H54 (cell line): ENCODE measurements around the gene LRRC8E.
"Not testable (repeated sequence)": the region's sequence is repeated elsewhere in the genome, so short reads cannot be mapped to it uniquely, and the experiment has no call there.

ENCODE experiments used
- DNase-seq: peaks from one replicate; pipeline ENCODE4 v3.0.0; 2011; ENCODE audit warnings: low spot score, mixed read lengths; ENCODE audit not compliant: insufficient read length
- FAIRE-seq: peaks from 3 replicates; lab custom pipeline; 2011; peaks lifted over from hg19 to GRCh38; lab: Jason Lieb, UNC
- POLR2A ChIP-seq: IDR thresholded peaks from 2 replicates; pipeline ENCODE4 v1.6.1; 2011; ENCODE audit warnings: low read depth, mild to moderate bottlenecking, low read length

The LRRC8E gene

DNA sequence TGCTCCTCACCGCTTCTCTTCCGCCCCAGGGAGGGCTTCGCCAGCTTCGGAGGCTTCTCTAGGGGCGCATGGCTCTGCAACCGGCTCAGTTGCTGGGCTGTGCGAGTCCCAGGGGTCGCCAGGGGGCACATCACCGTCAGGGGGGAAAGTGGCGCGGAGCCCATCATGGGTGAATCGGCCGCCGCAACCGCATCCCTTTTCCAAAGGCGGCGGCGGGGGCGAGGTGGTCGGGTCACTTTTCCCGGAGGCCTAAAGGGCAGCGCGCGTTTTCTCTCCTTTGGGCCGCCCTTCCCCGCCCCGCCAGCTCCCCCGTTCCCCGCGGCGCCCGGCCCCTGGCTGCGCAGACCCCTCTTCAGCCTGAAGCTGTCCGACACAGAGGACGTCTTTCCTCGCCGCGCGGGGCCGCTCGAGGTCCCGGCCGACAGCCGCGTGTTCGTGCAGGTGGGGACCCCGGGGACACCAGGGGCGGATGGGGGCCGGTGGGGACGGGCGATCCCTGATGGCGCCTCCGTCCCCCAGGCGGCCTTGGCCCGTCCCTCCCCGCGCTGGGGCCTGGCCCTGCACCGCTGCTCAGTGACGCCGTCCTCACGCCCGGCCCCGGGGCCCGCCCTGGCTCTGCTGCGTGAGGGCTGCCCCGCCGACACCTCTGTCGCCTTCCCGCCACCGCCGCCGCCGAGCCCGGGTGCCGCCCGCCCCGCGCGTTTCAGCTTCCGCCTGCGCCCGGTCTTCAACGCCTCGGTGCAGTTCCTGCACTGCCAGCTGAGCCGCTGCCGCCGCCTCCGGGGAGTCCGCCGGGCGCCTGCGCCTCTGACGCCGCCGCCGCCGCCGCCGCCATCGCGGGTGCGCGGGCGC is 28.0 kb downstream of the LRRC8E start:
- DNase-seq (no peak), FAIRE-seq (no peak)
- 0 out of 2 replicates have a peak, but pooled peaks have one; percentile 11 for TF ChIP-seq POLR2A

DNA sequence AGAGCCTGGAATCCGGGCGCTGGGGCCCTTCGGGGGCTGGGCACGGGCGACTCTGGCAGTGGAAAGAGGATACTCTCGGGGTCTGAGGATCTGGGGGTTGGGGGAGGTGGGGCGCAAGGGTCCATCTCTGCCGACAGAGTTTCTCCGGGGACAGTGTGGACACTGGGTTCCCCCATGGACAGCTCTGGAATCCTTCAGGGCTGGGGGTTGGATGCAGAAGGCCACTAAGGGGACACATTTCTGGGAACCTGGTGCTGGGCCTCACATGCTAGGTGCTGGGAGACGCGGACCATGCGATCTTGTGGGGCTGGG is 28.6 kb downstream of the LRRC8E start:
- no peak for FAIRE-seq
- 0 out of 2 replicates have a peak, but pooled peaks have one; percentile 0 for TF ChIP-seq POLR2A
- no peak for DNase-seq

DNA sequence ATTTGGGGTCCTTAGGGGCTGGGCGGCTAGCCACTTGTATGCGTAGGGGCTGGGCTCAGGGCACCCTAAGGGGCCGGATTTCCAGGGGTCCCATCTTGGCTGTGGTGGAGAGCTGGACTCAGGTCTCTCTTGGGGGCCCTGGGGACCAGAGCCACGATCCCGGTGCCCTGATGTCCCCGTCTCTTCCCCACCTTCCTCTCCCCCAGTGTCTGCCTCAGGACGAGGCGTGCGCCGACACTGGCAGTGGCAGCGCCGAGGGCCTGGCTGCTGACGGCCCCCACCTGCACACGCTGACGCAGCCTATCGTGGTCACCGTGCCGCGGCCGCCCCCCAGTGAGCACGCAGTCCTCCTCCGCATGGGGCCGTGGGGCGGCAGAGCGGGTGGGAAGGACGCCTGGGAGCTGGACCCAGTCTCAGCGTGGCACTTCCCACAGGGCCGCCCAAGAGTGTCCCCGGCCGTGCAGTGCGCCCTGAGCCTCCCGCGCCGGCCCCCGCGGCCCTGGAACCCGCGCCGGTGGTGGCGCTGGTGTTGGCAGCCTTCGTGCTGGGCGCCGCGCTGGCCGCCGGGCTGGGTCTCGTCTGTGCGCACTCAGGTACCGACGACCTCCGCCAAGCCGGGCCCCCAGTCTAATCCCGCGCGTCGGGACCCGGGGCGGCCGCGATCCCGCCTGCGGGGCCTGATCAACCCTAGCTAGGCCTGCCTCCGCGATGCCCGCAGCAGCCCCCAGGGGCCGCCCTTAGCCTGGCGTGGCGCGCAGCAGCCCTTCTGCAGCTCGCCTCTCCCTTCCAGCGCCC is 29.2 kb downstream of the LRRC8E start:
- FAIRE-seq (no peak), DNase-seq (no peak)
- no peak for TF ChIP-seq POLR2A

DNA sequence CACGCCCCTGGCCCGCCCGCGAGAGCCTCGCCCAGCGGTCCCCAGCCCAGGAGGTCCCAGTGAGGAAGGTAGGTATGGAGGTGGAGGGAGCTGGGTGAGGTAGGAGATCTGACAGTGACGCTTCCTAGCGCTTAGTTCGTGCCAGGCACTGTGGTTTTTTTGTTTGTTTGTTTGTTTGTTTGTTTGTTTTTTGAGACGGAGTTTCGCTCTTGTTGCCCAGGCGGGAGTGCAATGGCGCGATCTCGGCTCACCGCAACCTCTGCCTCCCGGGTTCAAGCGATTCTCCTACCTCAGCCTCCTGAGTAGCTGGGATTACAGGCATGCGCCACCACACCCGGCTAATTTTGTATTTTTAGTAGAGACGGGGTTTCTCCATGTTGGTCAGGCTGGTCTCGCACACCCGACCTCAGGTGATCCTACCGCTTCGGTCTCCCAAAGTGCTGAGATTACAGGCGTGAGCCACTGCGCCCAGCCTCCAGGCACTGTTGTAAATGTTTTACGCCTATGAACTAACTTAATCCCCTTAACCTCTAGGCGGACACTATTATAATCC is 29.8 kb downstream of the LRRC8E start:
- DNase-seq, FAIRE-seq: not testable (repeated sequence)

DNA sequence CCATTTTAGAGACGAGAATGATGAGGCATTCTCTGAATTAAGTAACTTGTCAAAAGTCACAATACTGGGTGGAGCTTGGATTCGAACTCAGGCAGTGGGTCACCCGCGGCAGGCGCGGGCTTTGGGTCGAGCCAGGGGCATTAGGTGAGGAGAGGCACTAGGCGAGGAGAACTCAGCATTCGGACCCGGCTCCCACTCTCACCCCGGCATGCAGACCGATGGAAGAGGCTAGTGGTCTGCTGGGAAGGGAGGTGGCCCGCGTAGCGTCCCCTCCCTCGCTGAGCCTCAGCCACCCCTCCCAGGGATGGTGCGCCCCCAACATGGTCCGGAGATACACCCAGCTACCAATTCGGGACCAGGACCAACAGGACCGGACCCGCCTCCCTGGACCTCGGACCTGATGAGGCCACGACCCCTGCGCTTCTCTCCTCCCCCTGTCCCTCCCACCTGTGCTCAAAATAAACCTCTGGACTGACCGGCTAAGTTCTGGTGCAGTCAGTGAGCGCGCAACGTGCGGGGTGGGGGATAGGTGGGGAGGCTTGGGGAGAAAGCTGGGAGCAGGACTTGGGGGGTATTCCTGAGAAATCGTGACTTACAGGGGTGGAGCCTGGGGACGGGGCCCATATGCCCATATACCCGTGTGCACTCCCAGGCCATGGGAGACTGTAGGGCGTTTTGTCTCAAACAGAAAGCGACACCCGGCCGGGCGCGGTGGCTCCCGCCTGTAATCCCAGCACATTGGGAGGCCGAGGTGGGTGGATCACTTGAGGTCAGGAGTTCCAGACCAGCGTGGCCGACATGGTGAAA is 30.5 kb downstream of the LRRC8E start:
- no peak for TF ChIP-seq POLR2A
- no peak for FAIRE-seq

DNA sequence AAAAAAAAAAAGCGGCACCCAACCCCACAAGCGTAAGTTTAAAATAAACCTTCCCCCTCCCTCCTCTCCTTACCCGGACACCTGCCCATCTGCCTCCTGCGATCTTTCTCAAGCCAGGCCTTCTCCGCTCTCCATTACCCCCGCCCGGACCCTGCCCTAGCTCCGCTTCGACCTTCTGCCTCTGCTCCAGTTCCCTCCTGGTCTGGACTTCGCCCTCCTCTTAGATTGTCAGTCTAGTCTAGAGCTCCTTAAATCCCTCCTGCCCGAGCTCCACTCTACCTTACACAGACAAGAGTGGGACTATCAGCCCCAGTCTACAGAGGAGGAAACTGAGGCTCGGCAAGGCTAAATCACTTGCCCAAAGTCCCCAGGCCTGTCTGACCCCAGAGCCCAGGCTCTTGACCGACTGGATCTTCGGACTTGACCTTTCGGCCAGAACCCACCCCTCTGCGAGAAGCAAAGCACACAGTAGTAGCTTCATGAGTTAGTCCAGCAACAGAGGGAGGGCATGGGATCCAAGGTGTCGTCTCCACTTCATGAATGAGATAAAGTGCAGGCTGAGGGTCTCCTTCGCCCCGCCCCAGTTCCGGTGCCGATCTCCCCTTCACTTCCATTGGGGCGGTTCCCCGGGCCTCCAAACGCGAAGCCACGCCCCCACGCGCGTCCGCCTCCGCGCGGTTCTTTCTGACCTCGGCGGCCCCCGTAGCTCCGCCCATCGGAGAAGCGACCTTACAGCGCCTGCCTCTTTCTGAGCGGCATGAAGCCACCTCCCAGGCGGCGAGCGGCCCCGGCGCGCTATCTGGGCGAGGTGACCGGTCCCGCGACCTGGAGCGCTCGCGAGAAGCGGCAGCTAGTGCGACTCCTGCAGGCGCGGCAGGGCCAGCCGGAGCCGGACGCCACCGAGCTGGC is 31.6 kb downstream of the LRRC8E start, which contains the start of gene SNAPC2:
Gene SNAPC2 (plus strand): TSS at position 729 of the 909 bp plus-strand sequence. CDS start 29 bp downstream, at position 758.
- DNase-seq (peak; percentile 94), FAIRE-seq (no peak)
- peak; percentile 66 for TF ChIP-seq POLR2A

More for the DNA sequence above, 30.5 kb downstream of the LRRC8E start:
- no peak for DNase-seq

DNA sequence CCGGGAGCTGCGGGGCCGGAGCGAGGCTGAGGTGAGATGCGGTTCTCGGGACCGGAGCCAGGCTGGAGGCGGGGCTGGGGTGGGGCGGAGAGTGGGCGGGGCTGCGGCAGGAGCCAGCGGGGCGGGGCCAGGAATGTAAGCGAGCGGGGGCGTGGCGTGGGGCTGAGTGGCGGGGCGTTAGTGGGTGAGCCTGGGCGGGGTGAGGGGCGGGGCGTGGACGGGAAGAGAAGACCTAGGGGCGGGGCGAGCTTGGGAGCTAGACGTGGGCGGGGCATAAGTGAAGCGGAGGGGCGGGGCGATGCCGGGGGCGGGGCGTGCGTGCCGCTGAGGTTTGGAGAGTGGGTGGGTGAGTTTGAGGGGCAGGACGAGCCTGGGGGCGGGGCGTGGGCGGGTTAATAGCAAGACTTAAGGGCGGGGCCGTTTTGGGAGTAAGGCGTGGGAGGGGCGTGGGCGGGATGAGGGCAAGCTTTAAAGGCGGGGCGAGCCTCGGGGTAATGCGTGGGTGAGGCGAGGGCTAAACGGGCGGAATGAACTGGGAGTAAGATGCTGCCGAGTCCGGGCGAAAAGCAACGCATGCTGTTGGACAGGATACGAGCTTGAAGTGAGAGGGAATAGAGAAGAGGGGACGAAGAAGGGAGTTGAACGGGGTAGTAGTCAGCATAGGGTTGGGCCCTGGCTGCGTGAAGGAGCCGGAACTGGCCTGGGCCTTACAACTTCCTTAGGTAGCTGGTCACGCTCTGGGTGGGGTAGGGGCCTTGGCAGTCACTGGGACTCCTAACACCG is 32.4 kb downstream of the LRRC8E start:
- FAIRE-seq (peak; percentile 15), DNase-seq (peak; percentile 86)
- TF ChIP-seq POLR2A, result peak; percentile 45; the same call in 1 of the 2 replicates

DNA sequence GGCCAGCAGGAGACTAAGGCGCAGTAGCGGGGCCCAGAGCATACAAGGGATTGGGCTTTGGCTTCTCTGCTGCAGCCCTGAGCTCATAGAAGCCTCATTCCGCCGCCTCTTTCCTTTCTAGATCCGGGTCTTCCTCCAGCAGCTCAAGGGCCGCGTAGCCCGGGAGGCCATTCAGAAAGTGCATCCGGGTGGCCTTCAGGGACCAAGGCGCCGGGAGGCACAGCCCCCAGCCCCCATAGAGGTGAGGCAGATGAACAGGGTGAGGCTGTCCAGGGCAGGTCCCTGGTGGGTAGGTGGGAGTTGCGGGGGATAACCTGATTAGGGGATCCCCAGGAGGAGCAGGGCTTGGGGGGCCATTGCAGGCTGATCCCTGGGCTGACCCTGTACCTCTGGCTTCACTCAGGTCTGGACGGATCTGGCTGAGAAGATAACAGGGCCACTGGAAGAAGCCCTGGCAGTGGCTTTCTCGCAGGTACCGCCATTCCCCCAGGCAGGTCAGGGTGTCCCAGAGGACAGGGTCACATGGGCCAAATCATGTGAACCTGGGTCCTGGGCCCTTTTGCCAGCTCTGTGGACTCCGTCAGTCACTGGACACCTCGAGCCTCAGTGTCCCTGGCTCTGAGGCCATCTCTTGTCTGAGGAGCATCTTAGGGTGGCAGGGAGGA is 33.1 kb downstream of the LRRC8E start:
- no peak for TF ChIP-seq POLR2A
- no peak for DNase-seq
- no peak for FAIRE-seq

DNA sequence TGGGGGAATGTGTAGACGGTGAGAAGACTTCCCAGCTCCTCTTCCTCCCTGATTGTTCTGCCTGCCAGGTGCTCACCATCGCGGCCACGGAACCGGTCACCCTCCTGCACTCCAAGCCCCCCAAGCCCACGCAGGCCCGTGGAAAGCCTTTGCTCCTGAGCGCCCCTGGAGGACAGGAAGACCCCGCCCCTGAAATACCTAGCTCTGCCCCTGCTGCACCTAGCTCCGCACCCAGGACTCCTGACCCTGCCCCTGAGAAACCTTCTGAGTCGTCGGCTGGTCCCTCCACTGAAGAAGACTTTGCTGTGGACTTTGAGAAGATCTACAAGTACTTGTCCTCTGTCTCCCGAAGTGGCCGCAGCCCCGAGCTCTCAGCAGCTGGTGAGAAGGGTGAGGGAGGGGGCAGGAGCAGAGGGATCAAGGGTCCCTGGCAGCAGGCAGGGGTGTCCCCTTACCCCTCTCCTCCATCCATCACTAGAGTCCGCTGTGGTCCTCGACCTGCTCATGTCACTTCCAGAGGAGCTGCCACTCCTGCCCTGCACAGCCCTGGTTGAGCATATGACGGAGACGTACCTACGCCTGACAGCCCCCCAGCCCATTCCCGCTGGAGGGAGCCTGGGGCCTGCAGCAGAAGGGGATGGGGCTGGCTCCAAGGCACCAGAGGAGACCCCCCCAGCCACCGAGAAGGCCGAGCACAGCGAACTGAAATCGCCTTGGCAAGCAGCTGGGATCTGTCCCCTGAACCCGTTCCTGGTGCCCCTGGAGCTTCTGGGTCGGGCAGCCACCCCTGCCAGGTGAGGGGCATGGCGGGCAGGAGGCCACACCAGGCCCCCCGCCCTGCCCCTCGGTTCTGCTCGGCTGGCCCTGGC is 33.9 kb downstream of the LRRC8E start:
- no peak for TF ChIP-seq POLR2A
- FAIRE-seq, result no peak

DNA sequence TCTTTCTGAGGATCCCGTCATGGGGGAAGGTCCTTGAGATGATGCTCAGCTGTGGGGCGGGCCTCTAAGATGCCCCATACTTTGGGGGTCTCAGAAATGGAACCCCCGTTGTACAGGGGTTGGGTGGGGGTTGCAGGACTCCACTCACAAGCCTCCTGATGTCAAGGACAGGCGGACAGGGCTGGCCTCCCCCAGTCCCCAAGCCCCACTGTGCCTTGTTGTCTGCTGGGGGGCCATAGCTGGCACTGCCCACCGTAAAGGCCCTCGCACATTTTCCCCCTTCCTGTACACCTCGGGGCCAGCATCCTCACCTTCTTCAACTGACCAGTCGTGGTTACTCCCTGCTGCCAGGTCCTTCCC is 34.5 kb downstream of the LRRC8E start:
- FAIRE-seq, result no peak
- no peak for TF ChIP-seq POLR2A
- no peak for DNase-seq

More for the DNA sequence above, 33.9 kb downstream of the LRRC8E start:
- DNase-seq, result no peak
